ENCODE data around the gene PCDHGA1. TPM values are rescaled to one million over a fixed set of nuclear protein-coding genes. Genes with fewer than 3 reads are reported as not detected.

Gene PCDHGA1
- total RNA-seq, 1 donor from 2014 or later = 0.13 TPM

GRCh38 chr5:141434006-141434405 lies 103.7 kb downstream of the PCDHGA1 start:
- no peaks in the 10 kb centered on the region for H3K4me1 Mint-ChIP-seq (ENCODE audit: unreplicated experiment)
- H3K27ac Mint-ChIP-seq (ENCODE audit: unreplicated experiment) = no peak overlapping the region
- no peak for TF ChIP-seq CTCF (IDR thresholded peaks at IDR 0.05)
- peaks cover 32% of the 10 kb centered on the region for H3K36me3 Mint-ChIP-seq (ENCODE audit: unreplicated experiment)
- H3K4me3 Mint-ChIP-seq (ENCODE audit: unreplicated experiment) = no peak overlapping the region
- DNase-seq (ENCODE audit: extremely low spot score, unreplicated experiment) = no peak
- no peaks in the 10 kb centered on the region for H3K27me3 Mint-ChIP-seq (ENCODE audit: unreplicated experiment)
- peaks cover 21% of the 10 kb centered on the region for H3K9me3 Mint-ChIP-seq (ENCODE audit: unreplicated experiment)

GRCh38 chr5:141437221-141437620 lies 106.9 kb downstream of the PCDHGA1 start:
- no peaks in the 10 kb centered on the region for H3K4me1 Mint-ChIP-seq (ENCODE audit: unreplicated experiment)
- H3K4me3 Mint-ChIP-seq (ENCODE audit: unreplicated experiment) = no peak overlapping the region
- no peak for DNase-seq (ENCODE audit: extremely low spot score, unreplicated experiment)
- no peaks in the 10 kb centered on the region for H3K27me3 Mint-ChIP-seq (ENCODE audit: unreplicated experiment)
- peaks cover 16% of the 10 kb centered on the region for H3K9me3 Mint-ChIP-seq (ENCODE audit: unreplicated experiment)
- H3K27ac Mint-ChIP-seq (ENCODE audit: unreplicated experiment) = no peak overlapping the region
- peaks cover 24% of the 10 kb centered on the region for H3K36me3 Mint-ChIP-seq (ENCODE audit: unreplicated experiment)
- no peak for TF ChIP-seq CTCF (IDR thresholded peaks at IDR 0.05)

GRCh38 chr5:141439411-141440141 lies 109.3 kb downstream of the PCDHGA1 start:
- Mint-ChIP-seq H3K9me3 (ENCODE audit: unreplicated experiment) (peaks cover 18% of the 10 kb centered on the region), H3K4me3 (ENCODE audit: unreplicated experiment) (no peak overlapping the region), H3K4me1 (ENCODE audit: unreplicated experiment) (no peaks in the 10 kb centered on the region), H3K27ac (ENCODE audit: unreplicated experiment) (no peak overlapping the region), H3K36me3 (ENCODE audit: unreplicated experiment) (peaks cover 14% of the 10 kb centered on the region), H3K27me3 (ENCODE audit: unreplicated experiment) (no peaks in the 10 kb centered on the region)
- DNase-seq (ENCODE audit: extremely low spot score, unreplicated experiment) = no peak
- TF ChIP-seq CTCF (IDR thresholded peaks at IDR 0.05) = no peak

- peaks cover 14% of the 10 kb centered on the region for H3K36me3 Mint-ChIP-seq (ENCODE audit: unreplicated experiment)
- H3K27me3 Mint-ChIP-seq (ENCODE audit: unreplicated experiment) = no peaks in the 10 kb centered on the region
- no peak for DNase-seq (ENCODE audit: extremely low spot score, unreplicated experiment)
- H3K4me3 Mint-ChIP-seq (ENCODE audit: unreplicated experiment) = no peak overlapping the region
- no peak for TF ChIP-seq CTCF (IDR thresholded peaks at IDR 0.05)
- no peak overlapping the region for H3K27ac Mint-ChIP-seq (ENCODE audit: unreplicated experiment)
- no peaks in the 10 kb centered on the region for H3K4me1 Mint-ChIP-seq (ENCODE audit: unreplicated experiment)
- H3K9me3 Mint-ChIP-seq (ENCODE audit: unreplicated experiment) = peaks cover 15% of the 10 kb centered on the region
Measured at GRCh38 chr5:141440341-141440740, 110.0 kb downstream of the PCDHGA1 start.

DNA sequence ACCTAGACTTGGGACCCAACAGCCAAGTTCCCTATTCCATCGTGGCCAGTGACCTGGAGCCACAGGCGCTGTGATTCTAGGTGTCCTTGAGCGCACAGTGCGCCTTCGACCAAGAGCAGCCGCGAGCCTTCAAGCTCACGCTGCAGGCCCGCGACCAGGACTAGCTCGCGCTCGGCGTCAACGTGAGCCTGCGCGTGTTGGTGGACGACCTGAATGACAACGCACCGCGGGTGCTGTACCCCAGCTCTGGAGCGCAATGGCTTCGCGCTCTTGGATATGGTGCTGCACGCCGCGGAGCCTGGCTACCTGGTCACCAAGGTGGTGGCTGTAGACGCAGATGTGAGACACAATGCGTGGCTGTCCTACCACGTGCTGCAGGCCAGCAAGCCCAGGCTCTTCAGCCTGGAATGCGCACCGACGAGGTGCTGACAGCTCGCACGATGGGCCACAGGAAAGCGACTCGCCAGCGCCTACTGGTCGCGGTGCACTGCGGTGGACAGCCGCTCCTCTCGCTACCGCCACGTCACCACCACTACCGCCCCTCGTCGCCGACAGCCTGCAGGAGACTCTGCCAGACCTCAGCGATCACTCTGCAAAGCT lies 111.4 kb downstream of the PCDHGA1 start:
- H3K4me1 Mint-ChIP-seq (ENCODE audit: unreplicated experiment) = no peaks in the 10 kb centered on the region
- peaks cover 11% of the 10 kb centered on the region for H3K36me3 Mint-ChIP-seq (ENCODE audit: unreplicated experiment)
- TF ChIP-seq CTCF (IDR thresholded peaks at IDR 0.05) = no peak
- no peak overlapping the region for H3K4me3 Mint-ChIP-seq (ENCODE audit: unreplicated experiment)
- no peak overlapping the region for H3K27ac Mint-ChIP-seq (ENCODE audit: unreplicated experiment)
- H3K9me3 Mint-ChIP-seq (ENCODE audit: unreplicated experiment) = peaks cover 9% of the 10 kb centered on the region
- DNase-seq (ENCODE audit: extremely low spot score, unreplicated experiment) = no peak
- H3K27me3 Mint-ChIP-seq (ENCODE audit: unreplicated experiment) = no peaks in the 10 kb centered on the region

Data from osteocyte (in vitro differentiated cells).